GM12873 (cell line): Measurements from ENCODE around the gene ZNF705A.

ENCODE experiments used
- CTCF ChIP-seq: IDR thresholded peaks from 2 replicates; pipeline ENCODE4 v1.5.1; 2012; ENCODE audit warnings: low read depth, mild to moderate bottlenecking, moderate library complexity, low read length, control low read depth; ENCODE audit not compliant: insufficient read depth; ENCODE audit errors: missing control alignments

The ZNF705A gene

DNA sequence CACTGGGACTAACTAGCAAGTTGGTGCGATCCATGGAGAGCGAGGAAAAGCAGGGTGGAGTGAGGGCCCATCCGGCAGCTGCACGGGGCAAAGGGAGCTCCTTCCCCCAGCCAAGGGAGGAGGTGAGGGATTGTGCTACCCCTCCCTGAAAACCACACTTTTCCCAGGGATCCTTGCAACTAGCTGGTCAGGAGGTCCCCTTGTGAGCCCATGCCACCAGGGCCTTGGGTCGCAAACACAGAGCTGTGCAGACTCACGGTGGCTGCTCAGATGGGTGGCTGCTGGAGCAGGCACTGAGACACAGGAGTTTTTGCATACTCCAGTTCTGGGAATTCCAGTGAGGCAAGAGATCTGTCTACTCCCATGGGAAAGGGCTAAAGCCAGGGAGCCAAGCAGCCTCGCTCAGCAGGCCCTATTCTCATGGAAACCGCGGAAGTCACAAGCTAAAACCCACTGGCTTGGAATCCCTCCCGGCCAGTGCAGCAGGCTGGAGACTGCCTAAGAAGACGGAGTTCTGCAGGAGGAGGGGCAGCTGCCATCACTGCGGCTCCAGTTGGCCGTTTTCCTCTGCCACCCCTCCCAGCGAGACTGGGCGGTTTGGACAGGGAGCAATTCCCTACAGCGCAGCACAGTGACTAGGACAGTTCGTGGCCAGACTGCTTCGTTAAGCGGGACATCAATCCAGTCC, 10.9 kb upstream of the ZNF705A start:
- no peak for TF ChIP-seq CTCF

DNA sequence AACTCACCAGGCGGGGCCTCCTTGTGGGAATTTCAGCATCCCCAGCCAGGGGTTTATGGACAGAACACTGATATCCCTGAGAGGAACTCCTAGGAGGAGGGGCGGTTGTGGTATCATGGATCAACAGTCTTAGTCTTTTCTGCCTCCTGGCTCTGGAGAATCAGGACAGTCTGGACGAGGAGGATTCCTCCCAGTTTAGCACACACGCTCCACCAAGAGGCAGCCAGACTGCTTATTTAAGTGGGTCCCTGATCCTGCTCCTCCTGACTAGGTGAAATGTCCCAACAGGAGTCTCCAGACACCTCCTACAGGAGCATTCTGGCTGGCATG, 10.4 kb upstream of the ZNF705A start:
- TF ChIP-seq CTCF, result no peak

- TF ChIP-seq CTCF, result no peak
Measured at GRCh38 chr12:8154526-8154925, 2.3 kb upstream of the ZNF705A start.

DNA sequence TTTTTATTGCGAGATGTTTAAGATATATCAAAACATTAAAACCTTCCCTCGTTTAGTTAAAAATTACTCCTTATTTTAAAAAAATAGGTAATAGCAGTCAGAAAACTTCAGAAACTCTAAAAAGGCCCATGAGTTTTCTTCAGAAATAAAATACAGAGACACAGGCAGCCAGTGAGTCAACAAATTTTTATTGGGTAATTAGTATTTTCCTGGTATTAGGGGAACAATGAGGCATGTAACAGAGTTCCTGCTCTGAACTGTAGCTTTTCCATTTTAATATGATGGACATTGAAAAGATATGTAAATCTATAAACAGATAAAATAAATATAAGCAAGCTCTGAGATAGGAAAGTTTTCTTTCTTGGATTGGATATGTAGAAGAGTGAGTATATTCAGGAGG, 399 bp upstream of the ZNF705A start:
- no peak for TF ChIP-seq CTCF

GRCh38 chr12:8157484-8158198, 826 bp downstream of the ZNF705A start:
- TF ChIP-seq CTCF, result no peak

GRCh38 chr12:8179989-8180585, 23.3 kb downstream of the ZNF705A start:
- TF ChIP-seq CTCF, result peak; percentile 60

- no peak for TF ChIP-seq CTCF
Measured at GRCh38 chr12:8226355-8226754, 69.5 kb downstream of the ZNF705A start.
